ENCODE results near the gene WNT9B.

- TF ChIP-seq POLR2A (IDR thresholded peaks at IDR 0.05; ENCODE audit: low read depth, low read length) (no peak), POLR2AphosphoS5 (IDR thresholded peaks at IDR 0.05; ENCODE audit: low read depth, low read length) (no peak), TAF1 (IDR thresholded peaks at IDR 0.05; ENCODE audit: low read depth, low read length) (no peak), SPI1 (IDR thresholded peaks at IDR 0.05; ENCODE audit: low read depth, low read length) (no peak)
These were observed 31.3 kb downstream of the WNT9B start for GRCh38 chr17:46882666-46883065.

All from GM12891 (cell line).